ENCODE results near the gene PAX8. TPM values are rescaled to one million over a fixed set of nuclear protein-coding genes. Genes with fewer than 3 reads are reported as not detected.
"Not testable (repeated sequence)": the region's sequence is repeated elsewhere in the genome, so short reads cannot be mapped to it uniquely, and the experiment has no call there.

Gene PAX8
- total RNA-seq, 2 experiments from 2014 or later = 2.6 to 4.1 TPM

DNA sequence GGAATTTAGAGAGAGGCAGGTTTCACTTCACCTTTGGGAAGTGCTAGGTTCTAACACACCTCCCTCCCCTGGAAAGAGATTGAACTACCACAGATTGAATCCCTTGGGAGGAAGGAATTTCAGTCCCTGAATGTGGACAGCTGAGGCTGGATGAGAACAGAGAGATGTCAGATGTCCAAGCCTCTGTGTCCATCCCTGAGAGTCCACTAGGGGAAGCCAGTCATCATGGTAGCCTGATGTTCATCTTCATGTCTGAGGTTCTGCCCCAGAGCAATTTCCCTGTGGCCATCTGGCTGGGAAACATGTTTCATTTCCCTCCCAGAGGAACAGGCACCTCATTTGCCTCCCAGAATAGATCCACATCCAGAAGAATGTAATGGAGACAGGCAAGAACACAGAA, 30.1 kb upstream of the PAX8 start:
- POLR2A ChIA-PET; intact Hi-C loops (cut with micrococcal nuclease); H3K4me1 Mint-ChIP-seq (ENCODE audit: low read depth); H3K4me3 Mint-ChIP-seq; CTCF ChIA-PET; H3K9me3 Mint-ChIP-seq; H3K36me3 Mint-ChIP-seq; H3K27ac Mint-ChIP-seq; H3K27me3 Mint-ChIP-seq; DNase-seq: not testable (repeated sequence)

DNA sequence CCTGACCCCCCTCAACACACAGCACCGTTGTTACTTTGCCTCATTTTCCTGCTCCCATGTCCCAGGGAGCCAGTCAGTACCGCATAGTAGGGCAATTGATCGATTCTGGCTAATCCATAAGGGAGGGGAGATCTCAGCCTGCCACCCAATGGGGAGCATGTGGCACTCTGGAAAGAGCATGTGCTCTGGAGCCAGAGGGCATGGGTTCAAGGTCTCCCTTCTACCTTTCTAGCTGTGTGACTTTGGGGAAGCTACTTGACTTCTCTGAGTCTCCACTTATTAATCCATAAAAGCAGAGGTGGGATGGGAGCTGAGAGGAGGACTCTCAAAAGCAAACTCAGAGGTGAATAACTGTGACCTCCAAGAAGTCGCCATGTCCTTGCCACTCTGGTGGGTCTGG, 27.5 kb upstream of the PAX8 start:
- H3K4me3 Mint-ChIP-seq; CTCF ChIA-PET; H3K27me3 Mint-ChIP-seq; DNase-seq; H3K9me3 Mint-ChIP-seq; H3K27ac Mint-ChIP-seq; intact Hi-C loops (cut with micrococcal nuclease); POLR2A ChIA-PET; H3K4me1 Mint-ChIP-seq (ENCODE audit: low read depth); H3K36me3 Mint-ChIP-seq: not testable (repeated sequence)

DNA sequence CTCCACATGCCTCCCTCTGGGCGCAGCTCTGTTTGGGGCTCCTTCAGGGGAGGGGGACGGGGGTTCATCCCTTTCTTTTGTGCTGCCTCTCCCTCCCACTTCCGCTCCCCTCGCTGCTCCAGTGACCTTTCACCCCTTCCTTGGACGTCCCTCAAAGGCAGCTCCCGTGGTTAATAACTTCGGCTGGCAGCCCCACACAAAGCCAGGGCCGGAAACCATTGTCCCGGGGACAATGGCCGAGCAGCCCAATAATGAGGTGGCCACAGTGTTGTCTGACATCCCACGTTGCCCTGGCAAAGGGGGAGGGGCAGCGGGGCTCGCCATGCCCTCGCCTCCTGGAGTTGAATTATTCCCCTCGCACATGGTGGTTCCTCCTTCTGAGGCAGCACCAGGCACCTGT, 27.0 kb upstream of the PAX8 start:
- intact Hi-C loops (cut with micrococcal nuclease); DNase-seq; H3K9me3 Mint-ChIP-seq; H3K27me3 Mint-ChIP-seq; H3K4me1 Mint-ChIP-seq (ENCODE audit: low read depth); CTCF ChIA-PET; POLR2A ChIA-PET; H3K4me3 Mint-ChIP-seq; H3K36me3 Mint-ChIP-seq; H3K27ac Mint-ChIP-seq: not testable (repeated sequence)

DNA sequence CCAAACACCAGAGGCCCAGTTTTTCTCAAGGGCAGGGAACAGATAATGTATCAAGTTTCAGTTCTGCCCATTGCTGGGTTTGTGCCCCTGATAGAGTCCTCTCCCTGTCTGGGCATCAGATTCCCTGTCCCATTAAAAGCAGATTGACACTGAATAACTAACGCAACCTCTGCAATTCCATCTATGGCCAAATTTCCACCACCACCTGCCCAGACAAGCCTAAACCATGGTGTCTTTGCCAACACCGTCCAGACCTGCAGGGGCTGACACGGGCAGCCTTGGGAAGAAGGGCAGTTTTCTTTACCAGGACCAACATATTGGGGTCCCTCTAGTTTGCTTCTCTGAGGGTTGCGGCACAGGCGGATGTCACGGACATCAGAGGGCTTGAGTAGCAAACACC, 26.4 kb upstream of the PAX8 start:
- ChIA-PET POLR2A (no interaction called here), CTCF (no interaction called here)
- DNase-seq = no peak
- Mint-ChIP-seq H3K27ac (no peak overlapping the region), H3K9me3 (no peaks in the 10 kb centered on the region), H3K36me3 (no peaks in the 10 kb centered on the region), H3K4me3 (no peak overlapping the region), H3K27me3 (peaks cover 3% of the 10 kb centered on the region), H3K4me1 (ENCODE audit: low read depth) (no peaks in the 10 kb centered on the region)
- intact Hi-C loops (cut with micrococcal nuclease) = no loop called here

DNA sequence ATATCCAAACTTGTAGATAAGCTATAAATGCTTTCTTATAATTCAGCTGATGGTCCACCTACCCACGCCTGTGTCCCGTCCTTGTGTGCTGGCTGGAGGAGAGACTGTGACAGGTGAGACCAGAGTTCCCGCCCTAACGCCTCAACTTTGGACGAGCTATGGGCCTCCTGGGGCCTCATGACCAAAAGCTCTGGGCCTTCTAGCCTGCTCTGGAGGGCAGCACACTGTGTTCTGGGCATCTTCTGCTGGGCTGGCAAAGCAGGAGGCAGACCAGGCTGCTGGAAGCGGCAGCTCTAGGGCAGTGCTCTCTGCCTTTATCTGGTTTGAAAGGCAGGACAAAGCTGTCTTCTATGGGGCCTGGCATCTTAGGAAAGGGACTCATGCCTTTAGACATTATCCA, 26.0 kb upstream of the PAX8 start:
- ChIA-PET CTCF (no interaction called here), POLR2A (no interaction called here)

DNA sequence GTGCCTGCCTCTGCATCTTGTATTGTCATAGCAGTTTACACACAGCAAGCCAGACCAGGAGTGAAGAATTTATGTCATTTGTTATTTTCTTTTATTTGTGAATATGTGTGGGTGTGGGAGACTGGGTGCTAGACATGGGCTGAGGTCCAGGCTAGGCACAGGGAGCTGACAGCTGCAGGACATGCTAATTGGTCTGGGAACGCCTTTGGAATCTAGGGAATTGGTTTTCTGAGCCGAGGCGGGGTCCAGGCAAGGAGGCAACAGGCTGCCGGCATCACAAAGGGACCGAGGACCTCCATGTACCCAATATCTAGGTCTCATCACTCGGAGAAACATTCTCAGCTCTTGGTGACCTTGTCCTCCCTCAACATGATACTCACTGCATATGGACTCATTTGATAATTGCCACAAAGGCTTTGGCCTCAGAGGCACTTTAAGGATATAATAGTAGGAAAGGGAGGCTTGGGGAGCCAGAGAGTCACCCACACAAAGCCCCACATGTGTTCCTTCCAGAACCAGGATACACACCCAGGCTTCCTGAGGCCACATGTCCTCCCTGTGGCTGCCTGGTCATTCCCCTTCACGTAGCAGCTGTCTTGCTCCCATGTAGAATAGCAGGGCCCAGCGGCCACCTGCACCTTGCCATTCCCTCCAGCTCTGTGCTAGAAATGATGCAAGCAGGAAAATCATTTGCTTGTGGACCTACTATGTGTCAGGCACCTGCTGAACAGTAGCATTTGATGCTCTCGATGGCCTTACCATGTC, 23.7 kb upstream of the PAX8 start:
- H3K9me3 Mint-ChIP-seq; H3K36me3 Mint-ChIP-seq; H3K4me3 Mint-ChIP-seq; H3K27me3 Mint-ChIP-seq; intact Hi-C loops (cut with micrococcal nuclease); H3K27ac Mint-ChIP-seq; H3K4me1 Mint-ChIP-seq (ENCODE audit: low read depth); POLR2A ChIA-PET; DNase-seq: not testable (repeated sequence)
- CTCF ChIA-PET = interaction anchor here (1.4 kb wide), 1 partner anchor 26 kb away, joined by 4 read pairs; no protein-coding TSS in a partner anchor

More for the DNA sequence above, 26.0 kb upstream of the PAX8 start:
- H3K27me3 Mint-ChIP-seq = peaks cover 3% of the 10 kb centered on the region
- intact Hi-C loops (cut with micrococcal nuclease) = no loop called here
- DNase-seq = no peak
- no peaks in the 10 kb centered on the region for H3K9me3 Mint-ChIP-seq
- H3K27ac Mint-ChIP-seq = no peak overlapping the region
- H3K36me3 Mint-ChIP-seq = no peaks in the 10 kb centered on the region
- H3K4me3 Mint-ChIP-seq = no peak overlapping the region
- H3K4me1 Mint-ChIP-seq (ENCODE audit: low read depth) = no peaks in the 10 kb centered on the region

DNA sequence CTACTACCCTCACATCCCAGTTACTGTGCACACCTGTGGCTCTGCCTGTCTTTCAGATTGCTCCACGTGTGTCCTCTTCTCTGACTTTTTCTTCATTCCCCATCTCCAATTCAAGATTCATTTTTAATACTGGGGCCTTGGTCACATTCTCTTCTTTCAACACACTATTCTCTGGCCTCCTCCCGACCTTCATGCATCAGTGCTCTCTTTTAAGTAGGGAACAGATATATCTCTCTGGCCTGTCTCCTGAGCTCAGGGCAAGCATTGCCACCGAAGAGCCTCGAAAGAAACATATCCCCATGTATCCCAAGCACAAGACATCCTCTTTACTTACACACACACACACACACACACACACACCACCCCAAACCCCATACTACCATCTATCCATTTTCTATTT, 21.6 kb upstream of the PAX8 start:
- intact Hi-C loops (cut with micrococcal nuclease) = no loop called here
- H3K27me3 Mint-ChIP-seq = no peaks in the 10 kb centered on the region
- H3K36me3 Mint-ChIP-seq = no peaks in the 10 kb centered on the region
- no peak overlapping the region for H3K4me3 Mint-ChIP-seq
- no peaks in the 10 kb centered on the region for H3K9me3 Mint-ChIP-seq
- no peaks in the 10 kb centered on the region for H3K4me1 Mint-ChIP-seq (ENCODE audit: low read depth)
- ChIA-PET POLR2A (no interaction called here), CTCF (no interaction called here)
- DNase-seq = no peak
- H3K27ac Mint-ChIP-seq = no peak overlapping the region

DNA sequence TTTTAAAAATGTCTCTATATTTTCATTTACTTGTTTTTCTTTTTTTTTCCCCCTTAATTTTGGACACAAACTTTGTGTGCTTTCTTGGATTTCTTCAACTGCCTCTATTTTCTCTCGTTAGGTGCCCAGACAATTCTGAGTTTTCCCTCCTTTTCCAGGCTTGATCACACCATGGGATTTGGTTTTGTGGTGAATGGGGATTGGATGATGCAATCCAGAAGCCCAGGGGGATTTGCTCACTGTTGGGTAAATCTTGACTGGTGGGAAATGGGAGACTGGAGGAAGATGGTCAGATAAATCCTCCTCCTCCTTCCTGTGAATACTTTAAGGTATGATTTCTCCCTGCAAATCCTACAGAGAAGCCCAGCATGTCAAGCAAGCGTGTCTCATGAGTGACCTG, 19.5 kb upstream of the PAX8 start:
- H3K36me3 Mint-ChIP-seq = no peaks in the 10 kb centered on the region
- intact Hi-C loops (cut with micrococcal nuclease) = loop anchor here (5.0 kb wide), 1 partner anchor 74 kb away; no protein-coding TSS in a partner anchor
- ChIA-PET POLR2A (no interaction called here), CTCF (interaction anchor here (2.1 to 2.2 kb wide), 3 partner anchors 21 to 92 kb away, joined by 7 to 11 read pairs (median 10); no protein-coding TSS in a partner anchor)
- H3K27me3 Mint-ChIP-seq = no peaks in the 10 kb centered on the region
- no peak for DNase-seq
- H3K4me1 Mint-ChIP-seq (ENCODE audit: low read depth) = no peaks in the 10 kb centered on the region
- H3K4me3 Mint-ChIP-seq = no peak overlapping the region
- H3K27ac Mint-ChIP-seq = no peak overlapping the region
- no peaks in the 10 kb centered on the region for H3K9me3 Mint-ChIP-seq

DNA sequence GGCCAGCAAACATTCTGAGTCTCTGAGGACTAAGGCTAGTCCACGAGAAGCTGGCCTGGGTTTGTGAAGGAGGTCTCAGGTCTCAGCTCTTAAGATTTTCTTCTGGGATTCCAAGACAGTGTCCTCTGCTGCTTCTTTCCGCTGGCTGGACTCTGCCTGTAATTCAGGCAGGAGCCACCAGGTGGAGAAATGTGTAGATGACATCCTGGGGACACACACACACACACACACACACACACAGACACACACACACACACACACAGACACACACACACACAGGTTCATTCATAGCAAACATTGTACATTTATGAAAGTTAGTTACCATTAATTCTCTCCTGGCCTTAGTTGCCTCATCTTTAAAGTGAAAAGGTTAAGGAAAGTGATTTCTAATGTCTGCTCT, 18.9 kb upstream of the PAX8 start:
- CTCF ChIA-PET = interaction anchor here (0.8 to 2.2 kb wide), 4 partner anchors 19 to 92 kb away, joined by 6 to 11 read pairs (median 8); no protein-coding TSS in a partner anchor
- H3K36me3 Mint-ChIP-seq; H3K4me3 Mint-ChIP-seq; H3K27ac Mint-ChIP-seq; H3K4me1 Mint-ChIP-seq (ENCODE audit: low read depth); H3K9me3 Mint-ChIP-seq; POLR2A ChIA-PET; H3K27me3 Mint-ChIP-seq: not testable (repeated sequence)
- DNase-seq = peak; percentile 59
- intact Hi-C loops (cut with micrococcal nuclease) = loop anchor here (5.0 kb wide), 1 partner anchor 75 kb away; no protein-coding TSS in a partner anchor

DNA sequence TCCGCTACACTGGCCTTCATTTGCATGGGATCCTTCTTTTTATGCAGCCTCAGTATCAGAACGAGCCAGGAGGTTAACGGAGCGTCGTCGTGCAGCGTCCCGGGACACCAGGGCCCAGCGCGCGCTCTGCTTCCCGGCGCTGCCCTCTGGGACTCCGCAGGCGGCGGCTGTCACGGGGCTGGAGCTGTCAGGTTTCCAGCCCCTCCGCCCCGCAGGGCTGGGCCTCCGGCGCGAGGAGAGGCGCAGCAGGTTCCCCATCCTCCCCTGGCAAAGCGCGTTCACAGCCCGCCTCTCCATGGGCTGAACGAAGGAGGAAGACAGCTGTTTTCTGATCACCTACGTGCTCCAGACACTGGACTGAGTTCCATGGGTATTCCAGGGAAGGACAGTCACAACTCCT, 12.5 kb upstream of the PAX8 start:
- H3K27me3 Mint-ChIP-seq = peaks cover 8% of the 10 kb centered on the region
- intact Hi-C loops (cut with micrococcal nuclease) = no loop called here
- H3K27ac Mint-ChIP-seq = no peak overlapping the region
- no peak overlapping the region for H3K4me3 Mint-ChIP-seq
- no peaks in the 10 kb centered on the region for H3K36me3 Mint-ChIP-seq
- H3K9me3 Mint-ChIP-seq = no peaks in the 10 kb centered on the region
- POLR2A ChIA-PET = no interaction called here
- CTCF ChIA-PET = no interaction called here
- DNase-seq = no peak
- no peaks in the 10 kb centered on the region for H3K4me1 Mint-ChIP-seq (ENCODE audit: low read depth)

DNA sequence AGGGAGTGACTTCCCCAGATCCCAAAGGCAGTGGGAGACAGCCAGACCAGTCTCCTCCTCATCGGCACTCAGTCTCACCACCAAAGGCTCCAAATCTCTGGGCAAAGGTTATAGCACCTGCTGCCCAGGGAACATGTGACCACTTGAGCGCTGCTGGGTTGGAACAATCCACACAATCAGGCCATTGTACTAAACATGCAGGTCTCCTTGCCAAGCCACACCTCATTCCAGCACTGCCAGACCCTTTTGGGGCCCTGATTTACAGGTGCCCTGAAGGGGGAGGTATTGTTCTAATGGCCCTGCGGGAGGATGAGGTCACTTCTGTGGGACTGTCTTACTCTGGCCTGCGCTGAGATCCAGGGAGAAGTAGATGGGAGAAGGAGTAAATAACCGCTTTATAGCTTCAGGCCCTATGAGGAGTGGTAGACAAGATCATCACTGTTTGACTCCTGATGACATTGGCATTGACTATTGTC, 10.0 kb upstream of the PAX8 start:
- H3K4me3 Mint-ChIP-seq; CTCF ChIA-PET; H3K27me3 Mint-ChIP-seq; H3K36me3 Mint-ChIP-seq; H3K27ac Mint-ChIP-seq; POLR2A ChIA-PET; H3K4me1 Mint-ChIP-seq (ENCODE audit: low read depth); intact Hi-C loops (cut with micrococcal nuclease); H3K9me3 Mint-ChIP-seq; DNase-seq: not testable (repeated sequence)

DNA sequence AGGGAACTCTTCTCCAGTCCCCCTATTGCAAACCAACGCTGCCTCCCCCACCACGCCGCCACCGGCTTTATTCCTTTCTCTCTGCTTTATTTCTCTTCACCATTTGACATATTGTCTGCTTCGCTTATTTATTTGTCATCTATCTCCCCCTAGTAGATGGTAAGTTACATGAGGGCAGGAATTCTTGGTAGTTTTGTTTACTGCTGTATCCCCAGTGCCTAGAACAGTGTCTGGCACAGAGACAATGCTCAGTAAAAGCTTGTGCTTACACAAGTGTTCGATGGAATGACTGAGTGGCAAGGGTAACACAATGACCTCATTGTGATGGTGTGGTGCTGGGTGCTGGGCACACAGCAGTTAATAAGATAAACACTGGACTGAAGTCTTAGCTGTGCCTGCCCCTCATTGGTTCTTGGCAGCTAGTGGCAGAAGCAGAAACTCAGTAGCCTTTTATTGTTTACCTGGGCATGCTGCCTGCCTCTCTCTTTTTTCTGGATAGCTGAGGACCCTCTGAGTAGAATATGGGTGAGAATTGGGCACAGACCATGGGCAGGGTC, 9.5 kb upstream of the PAX8 start:
- H3K4me1 Mint-ChIP-seq (ENCODE audit: low read depth); H3K27me3 Mint-ChIP-seq; H3K27ac Mint-ChIP-seq; H3K9me3 Mint-ChIP-seq; intact Hi-C loops (cut with micrococcal nuclease); H3K36me3 Mint-ChIP-seq; CTCF ChIA-PET; H3K4me3 Mint-ChIP-seq; POLR2A ChIA-PET; DNase-seq: not testable (repeated sequence)

DNA sequence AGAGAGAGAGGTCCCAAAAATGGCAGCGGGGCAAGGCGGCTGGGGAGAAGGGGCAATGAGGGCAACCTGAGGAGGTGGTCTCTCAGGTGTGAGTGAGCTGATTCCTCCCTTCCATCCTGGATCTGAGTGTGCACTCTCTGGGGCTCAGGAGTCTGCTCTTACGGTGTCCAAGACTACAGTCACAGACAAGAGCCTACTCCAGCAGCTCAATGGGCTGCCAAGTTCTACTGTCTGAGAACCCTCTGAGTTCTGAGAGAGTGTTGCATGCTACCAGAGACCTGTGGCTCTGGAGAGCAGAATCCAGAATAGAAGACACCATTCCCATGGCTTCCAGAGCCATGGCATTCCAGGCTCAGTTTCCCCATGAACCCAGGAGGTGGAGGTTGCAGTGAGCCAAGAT, 7.1 kb upstream of the PAX8 start:
- DNase-seq = no peak
- POLR2A ChIA-PET = no interaction called here
- Mint-ChIP-seq H3K36me3 (no peaks in the 10 kb centered on the region), H3K4me3 (no peak overlapping the region), H3K4me1 (ENCODE audit: low read depth) (no peaks in the 10 kb centered on the region), H3K27me3 (peaks cover 5% of the 10 kb centered on the region), H3K27ac (no peak overlapping the region), H3K9me3 (no peaks in the 10 kb centered on the region)
- CTCF ChIA-PET = no interaction called here
- intact Hi-C loops (cut with micrococcal nuclease) = no loop called here
